HG02852 (cell line): ENCODE results near the gene CMTM1.
"Not testable (repeated sequence)": the region's sequence is repeated elsewhere in the genome, so short reads cannot be mapped to it uniquely, and the experiment has no call there.

ENCODE experiments used
- ATAC-seq: cut with Tn5 transposase; IDR thresholded peaks from one replicate; pipeline ENCODE4 v1.9.1; 2021; ENCODE audit warnings: mild to moderate bottlenecking, moderate library complexity; ENCODE audit not compliant: unreplicated experiment

Gene CMTM1

GRCh38 chr16:66588981-66589713, 22.9 kb downstream of the CMTM1 start:
- ATAC-seq = peak; percentile 84

- ATAC-seq = no peak
These were observed 24.1 kb downstream of the CMTM1 start for GRCh38 chr16:66590322-66590721.

- no peak for ATAC-seq
These were observed 24.8 kb downstream of the CMTM1 start for GRCh38 chr16:66591018-66591417.

GRCh38 chr16:66592241-66592640, 26.0 kb downstream of the CMTM1 start:
- no peak for ATAC-seq

- no peak for ATAC-seq
These were observed 26.6 kb downstream of the CMTM1 start for GRCh38 chr16:66592814-66593213.

- ATAC-seq = no peak
These were observed 28.5 kb downstream of the CMTM1 start for GRCh38 chr16:66594739-66595138.

- ATAC-seq = not testable (repeated sequence)
These were observed 30.3 kb downstream of the CMTM1 start for GRCh38 chr16:66596559-66596958.

GRCh38 chr16:66596986-66597848, 31.0 kb downstream of the CMTM1 start:
- peak; percentile 70 for ATAC-seq

- no peak for ATAC-seq
These were observed 31.9 kb downstream of the CMTM1 start for GRCh38 chr16:66598111-66598510.

- ATAC-seq = no peak
These were observed 33.5 kb downstream of the CMTM1 start for GRCh38 chr16:66599726-66600125.

GRCh38 chr16:66600477-66600876, 34.2 kb downstream of the CMTM1 start:
- no peak for ATAC-seq

GRCh38 chr16:66601471-66601870, 35.2 kb downstream of the CMTM1 start:
- no peak for ATAC-seq

- peak; percentile 28 for ATAC-seq
These were observed 37.5 kb downstream of the CMTM1 start for GRCh38 chr16:66603537-66604375.

- peak; percentile 51 for ATAC-seq
These were observed 38.3 kb downstream of the CMTM1 start, which contains the start of gene CMTM3 for GRCh38 chr16:66604376-66605176. CMTM3 (plus strand) TSS chr16:66604704; CDS start chr16:66604806, 102 bp downstream.

GRCh38 chr16:66605177-66605978, 39.1 kb downstream of the CMTM1 start:
- ATAC-seq = peak; percentile 12

GRCh38 chr16:66605979-66606751, 39.9 kb downstream of the CMTM1 start:
- no peak for ATAC-seq

GRCh38 chr16:66608241-66609138, 42.3 kb downstream of the CMTM1 start:
- ATAC-seq = peak; percentile 33

GRCh38 chr16:66609139-66609510, 42.9 kb downstream of the CMTM1 start:
- no peak for ATAC-seq
